Measurements from ENCODE around the gene COPS4. TPM values are rescaled to one million over a fixed set of nuclear protein-coding genes. Genes with fewer than 3 reads are reported as not detected.

Gene COPS4
- polyA plus RNA-seq, 1 donor (not counting 4 experiments of a cell fraction or from before 2014, with no cell fraction given), result 50.2 TPM

- H3K27ac ChIP-seq (ENCODE audit: control insufficient read depth, insufficient read depth, low read length), result no peak overlapping the region
- dilution Hi-C loops (cut with MboI; ENCODE audit: extremely low pct_ligation_motif_present, low sequenced_read_pairs), result no loop called here
- no peak overlapping the region for H2AFZ ChIP-seq (ENCODE audit: control insufficient read depth, low read length)
- H3K27me3 ChIP-seq (ENCODE audit: control insufficient read depth, extremely low read depth, insufficient read depth, low read length), result no peaks in the 10 kb centered on the region
- no peaks in the 10 kb centered on the region for H4K20me1 ChIP-seq (ENCODE audit: control insufficient read depth, extremely low read depth, insufficient read depth, low read length)
- H3K4me1 ChIP-seq (ENCODE audit: control insufficient read depth, extremely low read depth, insufficient read depth, low read length), result no peaks in the 10 kb centered on the region
- DNase-seq (ENCODE audit: low read depth, low spot score) (no peak), FAIRE-seq (no peak)
- no peak overlapping the region for H3K9ac ChIP-seq (ENCODE audit: control insufficient read depth, extremely low read depth, insufficient read depth, low read length)
- no peaks in the 10 kb centered on the region for H3K9me3 ChIP-seq (ENCODE audit: control insufficient read depth, low read depth, low read length)
- H3K4me3 ChIP-seq (ENCODE audit: control insufficient read depth in 2 of 3, extremely low read depth in 1 of 3, insufficient read depth in 2 of 3, low read depth in 1 of 3, low read length in 3 of 3), result no peak overlapping the region
- H3K9me1 ChIP-seq (ENCODE audit: control insufficient read depth, extremely low read depth, insufficient read depth, low read length), result no peaks in the 10 kb centered on the region
- no peak overlapping the region for H3K4me2 ChIP-seq (ENCODE audit: control insufficient read depth, extremely low read depth, insufficient read depth, low read depth, low read length)
- no peak for TF ChIP-seq CTCF (optimal IDR thresholded peaks at IDR 0.05 in 1 of 3, IDR thresholded peaks at IDR 0.05 in 1 of 3, conservative IDR thresholded peaks at IDR 0.05 in 1 of 3; ENCODE audit: extremely low read depth in 1 of 3, insufficient read depth in 2 of 3, low read length in 3 of 3)
- no peak for TF ChIP-seq EZH2 (IDR thresholded peaks at IDR 0.05; ENCODE audit: low read length)
- no peaks in the 10 kb centered on the region for H3K36me3 ChIP-seq (ENCODE audit: control insufficient read depth in 2 of 2, extremely low read depth in 1 of 2, insufficient read depth in 2 of 2, low read length in 2 of 2)
- no peaks in the 10 kb centered on the region for H3K79me2 ChIP-seq (ENCODE audit: control insufficient read depth, insufficient read depth, low read length)
Measured at GRCh38 chr4:83029688-83030087, 5.3 kb upstream of the COPS4 start.

GRCh38 chr4:83036991-83037665 is 2.1 kb downstream of the COPS4 start:
- Histone ChIP-seq H3K9ac (ENCODE audit: control insufficient read depth, extremely low read depth, insufficient read depth, low read length) (no peak overlapping the region), H4K20me1 (ENCODE audit: control insufficient read depth, extremely low read depth, insufficient read depth, low read length) (no peaks in the 10 kb centered on the region), H2AFZ (ENCODE audit: control insufficient read depth, low read length) (no peak overlapping the region), H3K9me3 (ENCODE audit: control insufficient read depth, low read depth, low read length) (no peaks in the 10 kb centered on the region), H3K36me3 (ENCODE audit: control insufficient read depth in 2 of 2, extremely low read depth in 1 of 2, insufficient read depth in 2 of 2, low read length in 2 of 2) (no peaks in the 10 kb centered on the region), H3K9me1 (ENCODE audit: control insufficient read depth, extremely low read depth, insufficient read depth, low read length) (no peaks in the 10 kb centered on the region), H3K79me2 (ENCODE audit: control insufficient read depth, insufficient read depth, low read length) (peaks cover 51% of the 10 kb centered on the region), H3K4me1 (ENCODE audit: control insufficient read depth, extremely low read depth, insufficient read depth, low read length) (peaks cover 14% of the 10 kb centered on the region), H3K27ac (ENCODE audit: control insufficient read depth, insufficient read depth, low read length) (no peak overlapping the region), H3K4me3 (ENCODE audit: control insufficient read depth in 2 of 3, extremely low read depth in 1 of 3, insufficient read depth in 2 of 3, low read depth in 1 of 3, low read length in 3 of 3) (no peak overlapping the region), H3K4me2 (ENCODE audit: control insufficient read depth, extremely low read depth, insufficient read depth, low read depth, low read length) (peak overlapping the region; percentile 45), H3K27me3 (ENCODE audit: control insufficient read depth, extremely low read depth, insufficient read depth, low read length) (no peaks in the 10 kb centered on the region)
- DNase-seq (ENCODE audit: low read depth, low spot score) (no peak), FAIRE-seq (no peak)
- TF ChIP-seq CTCF (optimal IDR thresholded peaks at IDR 0.05 in 1 of 3, IDR thresholded peaks at IDR 0.05 in 1 of 3, conservative IDR thresholded peaks at IDR 0.05 in 1 of 3; ENCODE audit: extremely low read depth in 1 of 3, insufficient read depth in 2 of 3, low read length in 3 of 3), result no peak
- no peak for TF ChIP-seq EZH2 (IDR thresholded peaks at IDR 0.05; ENCODE audit: low read length)
- dilution Hi-C loops (cut with MboI; ENCODE audit: extremely low pct_ligation_motif_present, low sequenced_read_pairs), result no loop called here
